CD4-positive, alpha-beta T cell treated with Interferon alpha-2 for 1 hour (primary cell): ENCODE measurements around the gene SLC38A5.
"Not testable (repeated sequence)": the region's sequence is repeated elsewhere in the genome, so short reads cannot be mapped to it uniquely, and the experiment has no call there.

Experiments
- DNase-seq, 2 donors: peaks; one replicate each; pipeline ENCODE4 v3.0.0-alpha.2; 2020 to 2022

SLC38A5 gene

DNA sequence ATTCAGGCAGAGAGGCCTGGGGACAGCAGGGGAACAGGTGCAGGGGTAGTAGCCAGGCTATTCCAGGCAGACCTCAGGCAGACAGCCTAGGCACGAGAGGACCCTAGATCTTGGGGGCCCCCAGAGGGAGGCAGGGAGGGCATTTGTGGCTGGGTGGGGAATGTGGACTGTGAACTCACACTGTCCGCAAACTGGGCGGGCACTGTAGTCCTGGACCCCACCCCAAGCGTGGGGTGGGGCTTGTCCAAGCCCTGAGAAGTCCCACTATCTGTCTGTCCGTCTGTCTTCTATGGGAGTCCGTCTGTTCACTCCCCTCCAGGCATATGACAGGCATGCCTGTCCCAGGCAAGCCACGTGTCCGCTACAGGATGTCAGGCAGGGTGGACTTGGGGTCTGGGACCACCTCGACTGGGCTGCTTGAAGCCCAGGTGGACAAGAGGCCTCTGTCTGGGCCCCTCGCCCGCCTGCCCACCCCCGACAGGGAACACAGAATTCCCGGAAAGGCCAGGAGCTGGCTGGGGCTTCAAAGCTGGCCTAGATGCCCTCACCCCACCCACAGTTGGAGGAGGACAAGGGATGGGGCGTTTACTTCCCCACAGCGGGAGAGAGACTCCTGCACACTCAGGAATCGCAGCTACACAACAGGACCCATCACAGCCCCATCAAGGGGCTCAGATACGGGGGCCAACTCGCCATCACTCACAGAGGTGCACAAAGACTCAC, at the start of gene SLC38A5:
Gene SLC38A5 (minus strand): TSS at position 151 of the 723 bp plus-strand sequence. CDS start 2,336 bp downstream, outside the sequence.
- DNase-seq: no peak

DNA sequence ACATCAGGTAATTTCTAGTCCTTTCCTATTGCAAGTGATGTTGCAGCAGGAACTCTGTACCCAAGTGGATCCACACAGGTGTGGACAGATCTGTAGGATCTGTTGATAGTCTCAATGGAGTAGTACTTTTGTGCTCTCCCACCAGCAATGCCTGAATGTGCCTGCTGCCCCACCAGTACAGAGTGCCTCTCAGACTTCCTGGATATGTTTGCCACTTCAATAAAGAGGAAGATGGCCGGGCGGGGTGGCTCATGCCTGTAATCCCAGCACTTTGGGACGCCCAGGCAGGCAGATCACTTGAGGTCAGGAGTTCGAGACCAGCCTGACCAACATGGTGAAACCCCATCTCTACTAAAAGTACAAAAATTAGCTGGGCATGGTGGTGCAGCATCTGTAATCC, 49.4 kb upstream of the SLC38A5 start:
- DNase-seq: not testable (repeated sequence)

DNA sequence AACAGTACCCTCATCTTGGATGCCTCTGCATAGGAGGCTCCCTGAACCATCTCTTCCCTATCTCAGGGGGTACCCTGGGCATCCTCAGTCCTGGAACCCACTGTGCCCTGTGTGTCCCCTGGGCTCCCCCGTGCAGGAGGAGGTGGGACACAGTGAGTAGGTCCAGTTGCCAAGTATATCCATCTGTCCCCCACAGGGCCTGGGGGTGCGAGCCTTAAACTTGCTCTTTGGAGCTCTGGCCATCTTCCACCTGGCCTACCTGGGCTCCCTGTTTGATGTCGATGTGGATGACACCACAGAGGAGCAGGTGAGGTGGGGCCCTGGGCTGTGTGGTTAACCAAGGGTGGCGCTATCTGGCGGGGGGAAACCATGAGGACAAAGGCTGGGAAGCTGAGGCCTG, 46.9 kb upstream of the SLC38A5 start:
- no peak for DNase-seq

DNA sequence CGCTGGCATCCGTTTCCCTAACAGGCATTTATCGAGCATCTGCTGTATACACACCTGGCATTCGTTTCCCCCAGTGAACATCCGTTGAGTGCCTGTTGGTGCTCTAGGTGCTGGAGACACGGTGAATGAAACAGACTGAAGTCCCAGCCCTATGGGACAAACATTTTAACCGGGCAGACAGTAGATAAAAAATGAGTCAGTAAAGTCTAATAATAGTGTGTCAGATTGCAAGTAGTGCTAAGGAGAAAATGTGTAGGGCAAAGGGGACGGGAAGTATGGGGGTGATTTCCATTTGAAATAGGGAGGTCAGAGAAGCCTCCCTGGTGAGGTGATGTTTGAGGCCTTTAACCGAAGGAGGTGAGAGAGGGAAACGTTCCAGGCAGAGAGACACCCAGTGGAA, 46.2 kb upstream of the SLC38A5 start:
- no peak for DNase-seq

GRCh38 chrX:48515842-48516241, 45.8 kb upstream of the SLC38A5 start:
- no peak for DNase-seq

- DNase-seq: no peak
Measured at GRCh38 chrX:48514868-48515460, 44.9 kb upstream of the SLC38A5 start.

DNA sequence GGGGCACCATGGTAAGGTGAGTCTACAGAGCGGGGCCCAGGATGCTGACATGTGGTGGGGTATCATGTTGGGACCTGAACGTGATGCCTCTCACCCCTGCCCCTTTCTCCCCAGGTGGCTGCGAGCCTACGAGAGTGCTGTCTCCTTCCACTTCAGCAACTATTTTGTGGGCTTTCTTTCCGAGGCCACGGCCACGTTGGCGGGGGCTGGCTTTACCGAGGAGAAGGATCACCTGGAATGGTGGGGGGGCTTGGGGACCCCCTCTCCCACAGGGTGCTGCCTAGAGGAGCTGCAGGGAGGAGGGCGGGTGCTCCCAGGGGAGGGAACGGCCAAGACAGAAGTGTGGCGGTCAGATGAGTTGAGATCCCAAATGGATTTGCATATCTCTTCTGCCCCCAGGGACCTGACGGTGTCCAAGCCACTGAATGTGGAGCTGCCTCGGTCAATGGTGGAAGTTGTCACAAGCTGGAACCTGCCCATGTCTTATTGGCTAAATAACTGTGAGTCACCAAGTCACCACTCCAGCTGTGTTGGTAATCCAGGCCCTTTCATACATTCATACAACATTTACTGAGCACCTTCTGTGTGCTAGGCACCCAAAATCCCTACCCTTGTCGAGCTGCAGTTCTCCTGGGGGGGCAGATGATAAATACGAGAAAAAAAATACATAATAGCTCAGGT, 44.2 kb upstream of the SLC38A5 start:
- no peak for DNase-seq

- no peak for DNase-seq
Measured at GRCh38 chrX:48513670-48514069, 43.6 kb upstream of the SLC38A5 start.

DNA sequence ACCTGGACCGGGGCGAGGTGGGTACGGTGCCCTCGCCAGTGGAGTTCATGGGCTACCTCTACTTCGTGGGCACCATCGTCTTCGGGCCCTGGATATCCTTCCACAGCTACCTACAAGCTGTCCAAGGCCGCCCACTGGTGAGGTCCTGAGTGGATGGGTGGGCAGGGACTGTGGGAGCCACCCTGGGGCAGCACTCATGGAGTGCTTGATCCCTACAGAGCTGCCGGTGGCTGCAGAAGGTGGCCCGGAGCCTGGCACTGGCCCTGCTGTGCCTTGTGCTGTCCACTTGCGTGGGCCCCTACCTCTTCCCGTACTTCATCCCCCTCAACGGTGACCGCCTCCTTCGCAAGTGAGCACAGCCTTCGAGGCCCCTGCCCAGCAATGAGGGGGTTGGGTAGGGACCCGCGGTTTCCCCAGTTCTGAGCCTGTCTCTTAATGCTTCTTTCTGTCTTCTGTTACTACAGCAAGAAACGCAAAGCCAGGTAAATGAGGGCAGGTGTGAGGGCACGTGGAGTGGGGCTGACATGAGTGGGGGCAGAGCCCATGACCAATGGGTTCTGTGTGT, 42.4 kb upstream of the SLC38A5 start:
- no peak for DNase-seq

DNA sequence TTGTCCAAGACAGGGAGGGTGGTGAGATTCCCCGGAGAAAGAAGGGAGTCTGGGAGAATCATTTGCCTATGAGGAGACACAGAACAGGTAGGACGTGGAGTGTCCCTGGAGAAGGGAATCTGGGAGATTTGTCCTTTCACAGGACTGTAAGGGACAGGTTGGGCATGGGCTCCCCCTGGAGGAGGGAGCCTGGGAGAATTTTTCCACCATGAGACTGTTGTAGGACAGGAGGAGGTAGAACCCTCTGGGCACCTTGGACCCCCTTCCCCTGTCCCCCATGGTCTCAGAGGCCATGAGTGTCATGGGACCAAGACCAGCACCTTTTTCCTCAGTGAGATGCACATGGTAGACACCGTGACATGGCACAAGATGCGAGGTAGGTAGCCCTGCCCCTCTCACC, 41.5 kb upstream of the SLC38A5 start:
- DNase-seq: no peak

GRCh38 chrX:48509619-48510018, 39.6 kb upstream of the SLC38A5 start:
- no peak for DNase-seq

- peak in 1 of 2 donors; percentile 28 for DNase-seq
Measured at GRCh38 chrX:48509245-48509590, 39.2 kb upstream of the SLC38A5 start.

DNA sequence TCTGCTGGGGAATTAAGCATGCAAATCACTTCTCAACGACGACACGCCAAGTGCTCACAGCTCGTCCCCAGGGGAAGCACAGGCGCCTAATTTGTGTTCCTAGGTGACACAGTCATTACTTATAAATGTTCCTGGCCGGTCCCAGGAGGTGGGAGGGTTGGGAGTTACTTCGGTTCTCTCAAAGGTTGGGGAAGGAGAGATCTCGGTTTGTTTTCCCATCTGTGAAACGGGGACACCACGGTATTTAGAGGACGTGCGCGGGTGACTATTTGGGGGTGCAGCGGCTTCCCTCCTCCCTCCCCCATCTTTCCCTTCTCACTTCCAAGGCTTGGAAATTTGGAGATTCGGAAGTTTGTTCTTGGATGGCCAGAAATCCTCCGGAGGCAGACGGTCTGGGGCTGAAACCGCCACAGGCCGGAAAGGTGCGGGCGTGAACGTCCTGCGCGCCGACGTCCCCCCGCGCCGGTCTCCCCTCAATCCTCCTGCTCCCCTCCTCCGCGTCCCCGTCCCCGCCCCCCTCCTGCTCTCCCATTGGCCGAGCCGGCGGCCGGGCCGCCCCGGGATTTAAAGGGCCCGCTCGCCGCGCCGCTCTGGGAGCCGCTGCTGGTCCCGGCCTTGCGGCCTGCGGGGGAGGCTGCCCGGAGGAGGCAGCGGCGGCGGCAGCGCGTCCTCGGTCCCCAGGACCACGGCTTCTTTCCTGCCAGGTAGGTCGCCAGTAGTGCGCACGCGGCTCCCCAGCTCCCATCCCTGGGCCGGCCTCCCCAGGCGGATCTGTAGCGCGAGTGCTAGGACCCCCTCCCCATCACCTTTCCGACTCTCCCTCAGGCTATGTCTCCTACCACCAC, 38.6 kb upstream of the SLC38A5 start, which contains the start of gene PORCN:
Gene PORCN (plus strand): TSS at position 593 of the 845 bp plus-strand sequence. CDS start 829 bp downstream, outside the sequence.
- DNase-seq: peak; percentile 77 to 83

DNA sequence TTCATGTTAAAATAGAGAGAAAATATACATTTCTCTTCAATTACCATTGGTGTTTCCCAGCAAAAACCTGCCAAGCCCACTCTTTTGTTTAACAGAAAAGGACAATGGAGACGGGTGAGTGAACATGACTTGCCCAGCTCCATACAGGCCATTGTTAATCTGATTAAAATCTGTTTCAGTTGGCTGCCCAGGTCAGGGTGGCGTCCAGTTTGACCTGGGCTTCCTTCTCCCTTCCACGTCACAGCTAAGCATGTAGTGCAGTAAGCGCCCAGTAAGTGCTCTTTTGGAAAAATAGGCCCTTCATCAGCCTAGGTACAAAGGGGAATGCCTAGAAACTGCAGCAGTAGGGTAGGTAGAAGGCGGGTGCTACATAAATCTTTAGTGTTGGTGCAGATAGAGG, 37.2 kb upstream of the SLC38A5 start:
- DNase-seq: no peak

GRCh38 chrX:48505481-48505880, 35.4 kb upstream of the SLC38A5 start:
- no peak for DNase-seq

- DNase-seq: no peak
Measured at GRCh38 chrX:48504261-48504660, 34.2 kb upstream of the SLC38A5 start.

DNA sequence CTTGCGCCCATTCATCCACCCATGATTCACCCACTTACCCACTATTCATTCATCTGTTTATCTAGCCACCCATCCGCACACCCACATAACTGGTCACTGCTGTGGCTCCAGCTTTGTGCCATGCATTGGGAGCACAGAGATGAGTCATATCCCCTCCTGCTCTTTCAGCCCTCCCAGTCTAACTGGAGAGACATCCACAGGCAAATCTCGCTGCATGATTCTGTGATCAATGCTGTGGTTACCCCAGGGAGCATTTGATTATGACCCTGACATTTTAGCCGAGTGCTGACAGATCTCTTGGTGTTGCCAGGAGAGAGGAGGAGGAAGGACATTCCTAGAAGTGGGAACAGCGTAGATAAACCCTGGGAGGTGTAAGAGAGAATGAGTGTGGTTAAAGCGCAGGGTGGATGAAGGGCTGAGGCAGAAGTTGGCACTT, 28.3 kb upstream of the SLC38A5 start:
- DNase-seq: no peak

DNA sequence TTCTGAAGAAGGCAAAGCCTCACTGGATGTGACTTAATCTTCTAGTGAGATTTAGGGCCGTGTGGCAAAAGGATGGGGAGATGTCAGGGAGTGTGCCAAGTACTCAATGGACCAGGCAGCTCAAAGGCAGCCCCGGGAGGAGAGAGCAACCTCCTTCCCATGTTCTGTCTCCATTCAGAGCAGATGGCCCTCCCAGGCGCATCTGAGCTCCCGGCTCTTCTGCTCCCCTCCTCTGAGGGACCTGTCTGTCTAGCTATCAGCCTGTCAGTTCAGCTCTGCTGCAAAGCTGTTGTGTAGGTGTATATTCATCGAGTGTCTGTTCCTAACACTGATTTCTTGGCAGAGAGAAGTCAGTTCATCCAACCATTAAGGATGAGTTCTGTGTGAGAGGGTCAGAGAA, 27.8 kb upstream of the SLC38A5 start:
- DNase-seq: no peak

DNA sequence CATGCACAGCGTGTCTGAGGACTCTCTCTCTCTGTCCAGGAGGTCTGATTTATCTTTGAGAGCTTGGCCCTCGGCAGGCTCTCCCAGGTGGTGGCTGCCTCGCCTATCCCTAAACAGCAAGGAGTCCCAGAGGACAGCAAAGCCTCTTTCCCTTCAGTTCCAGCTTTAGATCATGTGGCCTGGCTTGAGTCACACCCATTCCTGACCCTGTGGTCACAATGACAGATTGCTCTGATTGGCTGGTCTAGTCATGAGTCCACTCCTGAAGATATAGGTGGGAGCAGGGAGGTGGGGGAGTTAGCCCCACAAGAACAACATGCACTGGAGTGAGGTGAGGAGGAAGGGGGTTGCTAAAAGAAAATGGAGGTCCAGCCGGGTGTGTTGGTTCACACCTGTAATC, 26.6 kb upstream of the SLC38A5 start:
- no peak for DNase-seq

DNA sequence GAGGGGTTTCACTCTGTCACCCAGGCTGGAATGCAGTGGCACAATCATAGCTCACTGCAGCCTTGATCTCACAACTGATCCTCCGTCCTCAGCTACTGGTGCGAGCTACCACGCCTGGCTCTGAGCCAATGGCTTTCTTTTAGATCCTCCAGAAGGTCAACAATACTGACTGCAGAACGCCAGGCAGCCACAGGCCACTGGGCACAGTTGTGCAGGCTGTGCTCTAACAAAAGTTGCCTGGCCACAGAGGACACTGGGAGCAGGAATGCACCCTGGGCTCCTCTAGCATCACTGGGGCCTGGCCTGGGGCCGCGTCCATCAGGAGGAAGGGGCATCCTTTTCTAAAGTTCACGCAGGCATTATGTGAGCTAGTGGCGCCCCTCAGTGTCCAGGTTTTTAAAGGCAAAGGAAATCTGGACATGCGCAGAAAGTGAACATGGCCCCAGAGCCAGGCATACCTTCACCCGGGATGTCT, 23.9 kb upstream of the SLC38A5 start:
- peak in 1 of 2 donors; percentile 11 for DNase-seq

DNA sequence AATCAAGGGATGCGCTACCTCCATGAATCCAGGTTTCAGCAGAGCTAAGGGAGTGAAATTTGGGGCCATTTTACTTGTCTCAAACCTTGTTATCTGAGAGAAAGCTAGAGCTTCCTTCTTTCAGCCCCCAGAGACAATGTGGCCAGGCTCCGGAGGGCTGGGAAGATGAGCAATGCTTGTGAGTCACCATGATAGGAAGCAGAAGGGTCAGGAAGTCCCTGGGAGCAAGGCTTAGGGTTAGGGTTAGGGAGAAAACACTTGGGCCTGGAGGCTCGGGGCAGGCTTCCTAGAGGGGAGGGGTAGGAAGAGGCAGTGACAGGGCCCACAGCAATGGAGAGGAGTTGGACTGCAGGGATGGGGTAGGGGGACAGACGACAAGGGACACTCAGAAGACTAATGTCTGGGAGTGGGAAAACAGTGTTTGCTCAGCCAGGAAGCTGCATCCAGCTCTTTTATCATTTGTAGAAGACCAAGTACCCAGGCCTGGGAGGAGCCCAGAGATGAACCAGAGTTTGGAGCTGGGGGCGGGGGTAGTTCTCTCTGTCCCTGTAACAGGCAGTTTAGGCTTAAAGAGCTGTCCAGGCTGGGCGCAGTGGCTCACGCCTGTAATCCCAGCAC, 22.3 kb upstream of the SLC38A5 start:
- DNase-seq: no peak

- DNase-seq: no peak
Measured at GRCh38 chrX:48491809-48492208, 21.7 kb upstream of the SLC38A5 start.
